ENCODE data around the gene AKAP12.

DNA sequence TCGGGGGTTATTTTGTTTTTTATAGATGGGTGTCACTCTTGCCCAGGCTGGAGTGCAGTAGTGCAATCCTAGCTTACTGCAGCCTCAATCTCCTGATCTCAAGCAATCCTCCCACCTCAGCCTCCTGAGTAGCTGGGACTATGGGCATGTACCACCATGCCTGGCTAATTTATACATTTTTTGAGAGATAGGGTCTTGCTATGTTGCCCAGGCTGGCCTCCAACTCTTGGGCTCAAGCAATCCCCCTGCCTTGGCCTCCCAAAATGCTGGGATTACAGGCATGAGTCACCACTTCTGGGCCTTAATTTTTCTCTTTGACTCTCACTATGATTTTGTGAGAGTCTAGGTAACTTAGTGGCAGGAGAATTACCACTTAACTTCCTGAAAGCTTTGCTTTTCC is 23.3 kb downstream of the AKAP12 start:
- TF ChIP-seq, protein P1, sequence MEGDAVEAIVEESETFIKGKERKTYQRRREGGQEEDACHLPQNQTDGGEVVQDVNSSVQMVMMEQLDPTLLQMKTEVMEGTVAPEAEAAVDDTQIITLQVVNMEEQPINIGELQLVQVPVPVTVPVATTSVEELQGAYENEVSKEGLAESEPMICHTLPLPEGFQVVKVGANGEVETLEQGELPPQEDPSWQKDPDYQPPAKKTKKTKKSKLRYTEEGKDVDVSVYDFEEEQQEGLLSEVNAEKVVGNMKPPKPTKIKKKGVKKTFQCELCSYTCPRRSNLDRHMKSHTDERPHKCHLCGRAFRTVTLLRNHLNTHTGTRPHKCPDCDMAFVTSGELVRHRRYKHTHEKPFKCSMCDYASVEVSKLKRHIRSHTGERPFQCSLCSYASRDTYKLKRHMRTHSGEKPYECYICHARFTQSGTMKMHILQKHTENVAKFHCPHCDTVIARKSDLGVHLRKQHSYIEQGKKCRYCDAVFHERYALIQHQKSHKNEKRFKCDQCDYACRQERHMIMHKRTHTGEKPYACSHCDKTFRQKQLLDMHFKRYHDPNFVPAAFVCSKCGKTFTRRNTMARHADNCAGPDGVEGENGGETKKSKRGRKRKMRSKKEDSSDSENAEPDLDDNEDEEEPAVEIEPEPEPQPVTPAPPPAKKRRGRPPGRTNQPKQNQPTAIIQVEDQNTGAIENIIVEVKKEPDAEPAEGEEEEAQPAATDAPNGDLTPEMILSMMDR (conservative IDR thresholded peaks at IDR 0.05; ENCODE audit: low read depth in 2 of 2), result no peak
- TF ChIP-seq POLR2AphosphoS5 (IDR thresholded peaks at IDR 0.05; ENCODE audit: low read depth), result no peak
- TF ChIP-seq EZH2phosphoT487 (IDR thresholded peaks at IDR 0.05; ENCODE audit: unreplicated experiment), result no peak

All from GM23338 (cell line).